LNCAP (cell line): ENCODE results near the gene KDM1A.

ENCODE experiments used
- TF ChIP-seq, protein P1 (sequence below): fragments of 450-650 bp; IDR thresholded peaks from 2 replicates; pipeline ENCODE4 v1.5.1; 2017; ENCODE audit warnings: mild to moderate bottlenecking

The KDM1A gene

GRCh38 chr1:23079025-23079424 lies 59.8 kb downstream of the KDM1A start:
- TF ChIP-seq, protein P1, sequence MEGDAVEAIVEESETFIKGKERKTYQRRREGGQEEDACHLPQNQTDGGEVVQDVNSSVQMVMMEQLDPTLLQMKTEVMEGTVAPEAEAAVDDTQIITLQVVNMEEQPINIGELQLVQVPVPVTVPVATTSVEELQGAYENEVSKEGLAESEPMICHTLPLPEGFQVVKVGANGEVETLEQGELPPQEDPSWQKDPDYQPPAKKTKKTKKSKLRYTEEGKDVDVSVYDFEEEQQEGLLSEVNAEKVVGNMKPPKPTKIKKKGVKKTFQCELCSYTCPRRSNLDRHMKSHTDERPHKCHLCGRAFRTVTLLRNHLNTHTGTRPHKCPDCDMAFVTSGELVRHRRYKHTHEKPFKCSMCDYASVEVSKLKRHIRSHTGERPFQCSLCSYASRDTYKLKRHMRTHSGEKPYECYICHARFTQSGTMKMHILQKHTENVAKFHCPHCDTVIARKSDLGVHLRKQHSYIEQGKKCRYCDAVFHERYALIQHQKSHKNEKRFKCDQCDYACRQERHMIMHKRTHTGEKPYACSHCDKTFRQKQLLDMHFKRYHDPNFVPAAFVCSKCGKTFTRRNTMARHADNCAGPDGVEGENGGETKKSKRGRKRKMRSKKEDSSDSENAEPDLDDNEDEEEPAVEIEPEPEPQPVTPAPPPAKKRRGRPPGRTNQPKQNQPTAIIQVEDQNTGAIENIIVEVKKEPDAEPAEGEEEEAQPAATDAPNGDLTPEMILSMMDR: no peak

DNA sequence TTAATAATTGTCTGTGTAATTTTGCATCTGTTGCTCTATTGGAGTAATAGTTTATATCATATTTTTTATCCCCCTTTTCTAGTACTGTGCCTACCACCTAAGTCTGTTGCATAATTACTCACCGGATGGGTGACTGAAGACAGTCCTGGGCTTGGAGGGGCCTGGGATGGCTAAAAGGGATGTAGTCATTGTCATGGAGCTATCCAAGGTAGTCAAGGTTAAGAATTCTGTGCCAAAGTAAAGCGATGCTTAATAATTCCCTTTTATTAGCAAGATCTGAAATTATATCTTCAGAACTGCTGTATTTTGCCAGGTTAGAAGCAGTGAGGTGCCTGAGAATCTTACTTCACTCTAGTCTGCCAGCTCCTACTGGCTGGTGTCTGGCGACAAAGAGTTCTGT lies 61.6 kb downstream of the KDM1A start:
- TF ChIP-seq, protein P1: no peak

- TF ChIP-seq, protein P1: no peak
Observed at GRCh38 chr1:23081376-23081775, 62.1 kb downstream of the KDM1A start.

DNA sequence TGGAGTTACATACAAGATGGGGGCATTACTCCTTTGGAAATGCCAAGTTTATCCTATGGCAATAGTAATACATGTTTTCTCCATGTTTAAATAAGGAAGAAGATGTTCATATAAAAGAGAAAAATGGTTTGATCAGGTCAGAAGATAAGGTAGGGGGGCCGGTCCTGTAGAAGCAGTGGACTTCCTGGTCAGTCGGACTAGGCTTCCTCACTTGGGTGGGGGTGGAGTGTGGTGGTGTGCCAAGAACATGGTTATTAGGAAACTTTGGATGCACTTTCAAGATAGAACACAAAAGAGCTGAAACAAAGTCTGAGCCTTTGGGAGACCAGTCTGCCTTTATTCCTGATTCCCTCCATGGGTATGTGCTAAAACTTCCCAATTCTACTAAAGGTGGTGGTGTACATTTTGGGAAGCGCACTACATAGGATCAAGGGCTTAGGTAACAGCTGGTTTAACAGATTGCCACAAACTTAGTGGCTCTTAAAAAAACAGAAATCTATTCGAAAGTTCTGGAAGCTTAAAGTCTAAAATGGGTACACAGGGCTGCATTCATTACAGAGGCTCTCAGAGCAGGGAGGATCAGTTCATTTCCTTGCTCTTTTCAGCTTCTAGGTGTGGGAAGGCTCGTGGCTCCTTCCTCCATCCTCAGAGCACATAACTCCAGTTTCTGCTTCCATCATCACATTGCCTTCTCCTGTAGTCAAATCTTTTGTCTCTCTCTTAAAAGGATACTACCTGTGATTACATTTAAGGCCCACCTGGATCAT lies 64.6 kb downstream of the KDM1A start:
- TF ChIP-seq, protein P1: no peak

DNA sequence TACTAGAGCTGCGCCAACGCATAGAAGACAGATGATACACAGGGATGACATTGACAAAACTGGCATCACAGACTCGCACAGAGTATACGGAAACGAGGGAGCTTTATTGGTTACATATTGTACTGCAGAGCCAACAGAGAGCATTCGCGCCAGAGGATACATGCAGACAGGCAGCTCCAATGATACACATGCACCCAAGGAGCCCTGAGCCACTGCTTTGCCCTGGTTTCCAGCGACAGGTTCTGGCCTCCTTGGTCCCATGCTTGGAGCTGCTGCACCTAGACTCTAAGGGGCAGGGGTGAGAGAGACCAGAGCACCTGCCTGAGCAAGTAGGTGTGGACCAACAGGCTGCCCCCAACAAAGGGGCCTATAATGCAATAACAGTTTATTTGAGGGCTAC lies 65.6 kb downstream of the KDM1A start:
- TF ChIP-seq, protein P1: no peak

DNA sequence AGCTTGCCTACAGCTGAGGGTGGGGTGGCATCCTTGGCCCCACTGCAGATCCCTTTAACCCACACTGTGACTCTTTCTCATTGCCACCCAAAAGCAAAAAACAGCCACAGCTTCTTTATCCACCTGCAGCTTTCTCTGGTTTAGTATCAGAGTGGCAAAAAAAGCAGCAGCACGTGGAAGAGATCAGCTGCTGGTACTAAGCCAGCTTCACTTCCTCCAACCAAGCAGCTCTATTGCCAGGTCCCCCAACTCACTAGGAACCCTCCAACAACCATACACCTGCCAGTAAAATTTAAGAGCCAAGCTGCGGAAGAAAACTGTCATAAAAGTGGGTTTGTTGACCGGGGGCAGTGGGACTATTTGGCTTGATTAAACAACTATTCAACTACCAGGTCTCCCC lies 66.4 kb downstream of the KDM1A start:
- TF ChIP-seq, protein P1: no peak

GRCh38 chr1:23088027-23088426 lies 68.8 kb downstream of the KDM1A start:
- TF ChIP-seq, protein P1: no peak

- TF ChIP-seq, protein P1: no peak
Observed at GRCh38 chr1:23090056-23090455, 70.8 kb downstream of the KDM1A start.
